HG03469 (cell line): ENCODE data around the gene TTLL7.

Experiments
- ATAC-seq: cut with Tn5 transposase; IDR thresholded peaks from one replicate; pipeline ENCODE4 v1.9.1; 2021; ENCODE audit warnings: mild to moderate bottlenecking, moderate library complexity, moderate number of reproducible peaks; ENCODE audit not compliant: unreplicated experiment

Gene TTLL7

GRCh38 chr1:83998498-83999315 lies at the start of gene TTLL7:
Gene TTLL7, minus strand, starts transcription at chr1:83999132. Its CDS starts 46,921 bp downstream, at chr1:83952211.
- peak; percentile 73 for ATAC-seq

- ATAC-seq = no peak
These were observed 43.5 kb upstream of the TTLL7 start for GRCh38 chr1:84042461-84042860.

GRCh38 chr1:84037758-84038611 lies 39.1 kb upstream of the TTLL7 start:
- ATAC-seq = no peak

- no peak for ATAC-seq
These were observed 32.9 kb upstream of the TTLL7 start for GRCh38 chr1:84031802-84032327.

GRCh38 chr1:84027368-84027767 lies 28.4 kb upstream of the TTLL7 start:
- ATAC-seq = no peak

GRCh38 chr1:84025966-84026365 lies 27.0 kb upstream of the TTLL7 start:
- ATAC-seq = no peak

- ATAC-seq = no peak
These were observed 22.9 kb upstream of the TTLL7 start for GRCh38 chr1:84021822-84022221.

- ATAC-seq = no peak
These were observed 21.2 kb upstream of the TTLL7 start for GRCh38 chr1:84020151-84020550.

- no peak for ATAC-seq
These were observed 20.3 kb upstream of the TTLL7 start for GRCh38 chr1:84019217-84019616.

- no peak for ATAC-seq
These were observed 14.8 kb upstream of the TTLL7 start for GRCh38 chr1:84013708-84014107.

- no peak for ATAC-seq
These were observed 13.1 kb upstream of the TTLL7 start for GRCh38 chr1:84012018-84012417.

GRCh38 chr1:84010136-84010535 lies 11.2 kb upstream of the TTLL7 start:
- no peak for ATAC-seq

- ATAC-seq = no peak
These were observed 9.7 kb upstream of the TTLL7 start for GRCh38 chr1:84008631-84009030.

GRCh38 chr1:84006591-84006990 lies 7.7 kb upstream of the TTLL7 start:
- ATAC-seq = no peak

- ATAC-seq = no peak
These were observed 2.6 kb upstream of the TTLL7 start for GRCh38 chr1:84001501-84001900.

GRCh38 chr1:84000954-84001495 lies 2.1 kb upstream of the TTLL7 start:
- ATAC-seq = no peak

GRCh38 chr1:84000196-84000885 lies 1.4 kb upstream of the TTLL7 start:
- no peak for ATAC-seq

- ATAC-seq = peak; percentile 35
These were observed 436 bp upstream of the TTLL7 start for GRCh38 chr1:83999316-83999819.

GRCh38 chr1:83998205-83998497 lies 781 bp downstream of the TTLL7 start:
- no peak for ATAC-seq

GRCh38 chr1:83997631-83998030 lies 1.3 kb downstream of the TTLL7 start:
- ATAC-seq = no peak

GRCh38 chr1:83996621-83997020 lies 2.3 kb downstream of the TTLL7 start:
- ATAC-seq = no peak
